Endothelial cell (in vitro differentiated cells): ENCODE results near the gene FBXL7. TPM values are rescaled to one million over a fixed set of nuclear protein-coding genes. Genes with fewer than 3 reads are reported as not detected.
A peak's percentile ranks its signal among the peaks of the same experiment; 100 is the strongest.

ENCODE experiments used
- DNase-seq: peaks from one replicate; pipeline ENCODE4 v3.0.0; 2021; ENCODE audit warnings: low spot score
- H3K27ac Mint-ChIP-seq: one replicate; pipeline ENCODE4 v1.8.0; 2021; ENCODE audit warnings: mixed read lengths, inconsistent platforms; ENCODE audit not compliant: unreplicated experiment
- H3K27me3 Mint-ChIP-seq: one replicate; pipeline ENCODE4 v1.8.0; 2021; ENCODE audit warnings: mild to moderate bottlenecking, moderate library complexity, mixed read lengths, inconsistent platforms; ENCODE audit not compliant: unreplicated experiment
- H3K36me3 Mint-ChIP-seq: one replicate; pipeline ENCODE4 v1.8.0; 2021; ENCODE audit warnings: mild to moderate bottlenecking, low read depth, mixed read lengths, inconsistent platforms; ENCODE audit not compliant: unreplicated experiment
- H3K4me1 Mint-ChIP-seq: one replicate; pipeline ENCODE4 v1.8.0; 2021; ENCODE audit warnings: mild to moderate bottlenecking, mixed read lengths, inconsistent platforms; ENCODE audit not compliant: unreplicated experiment
- H3K4me3 Mint-ChIP-seq: one replicate; pipeline ENCODE4 v1.8.0; 2021; ENCODE audit warnings: mild to moderate bottlenecking, mixed read lengths, inconsistent platforms; ENCODE audit not compliant: unreplicated experiment
- H3K9me3 Mint-ChIP-seq: one replicate; pipeline ENCODE4 v1.8.0; 2021; ENCODE audit warnings: mixed read lengths, inconsistent platforms; ENCODE audit not compliant: unreplicated experiment
- total RNA-seq: library from RNA; stranded (reverse); fragmentation: NEBNext Ultra II Directional; extraction: Animal tissue kit (Norgen Biotek cat#: 25700); gene quantifications from one replicate; pipeline ENCODE4 v1.2.1, GENCODE V29; 2021; ENCODE audit not compliant: unreplicated experiment
- TF ChIP-seq, protein P1 (sequence below): fragments of 200-600 bp; sonication (generic); IDR thresholded peaks from one replicate; pipeline ENCODE4 v1.5.0; 2021; ENCODE audit warnings: antibody characterized with exemption; ENCODE audit not compliant: unreplicated experiment

FBXL7 gene
- total RNA-seq, 1 donor from 2014 or later = 63.8 TPM

DNA sequence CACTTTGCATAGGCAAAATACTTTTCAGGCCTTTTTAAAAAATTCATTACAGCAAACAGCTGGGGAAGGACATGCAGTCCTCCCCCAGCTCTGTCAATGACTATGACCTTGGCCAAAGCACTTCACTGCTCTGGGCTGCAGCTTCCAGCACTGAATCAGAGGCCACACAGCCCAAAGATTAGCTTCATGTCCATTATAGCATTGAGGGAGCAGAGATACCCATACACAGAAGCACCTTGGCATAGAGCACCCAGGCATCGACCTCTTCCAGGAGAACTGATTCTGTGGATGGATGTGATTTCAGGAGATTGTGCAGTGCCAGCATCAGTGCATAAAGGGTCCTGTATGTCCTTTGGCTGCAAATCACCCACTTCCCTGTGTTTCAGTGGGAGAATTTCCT, 437.7 kb downstream of the FBXL7 start:
- peaks cover 10% of the 10 kb centered on the region for H3K27me3 Mint-ChIP-seq
- peaks cover 38% of the 10 kb centered on the region for H3K4me1 Mint-ChIP-seq
- H3K4me3 Mint-ChIP-seq = peak overlapping the region; percentile 5
- H3K36me3 Mint-ChIP-seq = peaks cover 52% of the 10 kb centered on the region
- DNase-seq = no peak
- H3K9me3 Mint-ChIP-seq = no peaks in the 10 kb centered on the region
- TF ChIP-seq, protein P1, sequence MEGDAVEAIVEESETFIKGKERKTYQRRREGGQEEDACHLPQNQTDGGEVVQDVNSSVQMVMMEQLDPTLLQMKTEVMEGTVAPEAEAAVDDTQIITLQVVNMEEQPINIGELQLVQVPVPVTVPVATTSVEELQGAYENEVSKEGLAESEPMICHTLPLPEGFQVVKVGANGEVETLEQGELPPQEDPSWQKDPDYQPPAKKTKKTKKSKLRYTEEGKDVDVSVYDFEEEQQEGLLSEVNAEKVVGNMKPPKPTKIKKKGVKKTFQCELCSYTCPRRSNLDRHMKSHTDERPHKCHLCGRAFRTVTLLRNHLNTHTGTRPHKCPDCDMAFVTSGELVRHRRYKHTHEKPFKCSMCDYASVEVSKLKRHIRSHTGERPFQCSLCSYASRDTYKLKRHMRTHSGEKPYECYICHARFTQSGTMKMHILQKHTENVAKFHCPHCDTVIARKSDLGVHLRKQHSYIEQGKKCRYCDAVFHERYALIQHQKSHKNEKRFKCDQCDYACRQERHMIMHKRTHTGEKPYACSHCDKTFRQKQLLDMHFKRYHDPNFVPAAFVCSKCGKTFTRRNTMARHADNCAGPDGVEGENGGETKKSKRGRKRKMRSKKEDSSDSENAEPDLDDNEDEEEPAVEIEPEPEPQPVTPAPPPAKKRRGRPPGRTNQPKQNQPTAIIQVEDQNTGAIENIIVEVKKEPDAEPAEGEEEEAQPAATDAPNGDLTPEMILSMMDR = no peak
- peak overlapping the region; percentile 14 for H3K27ac Mint-ChIP-seq

DNA sequence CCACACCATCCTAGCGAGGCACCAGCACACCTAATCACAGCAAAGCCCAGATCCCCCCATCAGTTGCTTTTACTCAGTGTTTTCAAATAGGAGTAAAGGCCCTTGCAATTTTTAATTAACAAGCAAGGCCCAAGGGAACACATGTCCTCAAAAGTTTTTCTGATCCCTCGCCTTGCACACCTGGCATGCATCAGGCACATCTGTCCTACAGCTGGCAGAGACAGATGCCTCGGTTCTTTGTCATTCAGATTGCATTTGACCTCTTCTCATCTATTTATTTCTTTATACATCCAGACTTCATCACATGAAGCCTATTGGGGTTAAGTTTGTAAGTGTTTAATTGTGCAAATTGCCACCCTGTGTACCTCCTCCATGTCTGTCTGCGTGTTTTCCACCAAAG, 438.2 kb downstream of the FBXL7 start:
- Mint-ChIP-seq H3K27ac (peak overlapping the region; percentile 14), H3K4me1 (peaks cover 34% of the 10 kb centered on the region), H3K36me3 (peaks cover 52% of the 10 kb centered on the region), H3K9me3 (no peaks in the 10 kb centered on the region), H3K4me3 (peak overlapping the region; percentile 5), H3K27me3 (peaks cover 10% of the 10 kb centered on the region)
- no peak for DNase-seq
- TF ChIP-seq, protein P1 = no peak

DNA sequence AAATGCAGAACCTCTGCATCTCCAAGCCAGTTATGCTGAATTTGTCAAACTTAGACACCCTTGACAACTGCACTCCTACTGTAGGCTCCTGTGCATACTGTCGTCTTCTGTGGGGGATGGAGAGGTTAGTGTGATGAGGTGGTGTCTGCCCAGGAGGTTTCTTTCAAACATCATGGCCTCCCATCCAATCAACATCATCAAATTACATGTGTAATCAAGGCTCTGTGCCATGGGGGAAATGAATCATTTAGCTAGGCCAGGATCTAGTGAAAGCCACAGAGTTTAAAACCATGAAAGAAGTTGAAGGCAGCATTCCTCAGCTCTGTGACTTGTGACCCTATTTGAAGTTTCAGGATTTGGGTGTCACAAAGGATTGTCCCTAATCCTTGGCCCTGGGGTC, 439.0 kb downstream of the FBXL7 start:
- TF ChIP-seq, protein P1 = no peak
- Mint-ChIP-seq H3K4me3 (peak overlapping the region; percentile 40), H3K9me3 (no peaks in the 10 kb centered on the region), H3K36me3 (peaks cover 52% of the 10 kb centered on the region), H3K27ac (no peak overlapping the region), H3K4me1 (peaks cover 29% of the 10 kb centered on the region), H3K27me3 (peaks cover 11% of the 10 kb centered on the region)
- DNase-seq = no peak

GRCh38 chr5:15940905-15941304, 440.9 kb downstream of the FBXL7 start:
- no peak for DNase-seq
- Mint-ChIP-seq H3K4me3 (peak overlapping the region; percentile 30), H3K27ac (peak overlapping the region; percentile 4), H3K27me3 (peaks cover 11% of the 10 kb centered on the region), H3K36me3 (peaks cover 41% of the 10 kb centered on the region), H3K9me3 (no peaks in the 10 kb centered on the region), H3K4me1 (peaks cover 29% of the 10 kb centered on the region)
- TF ChIP-seq, protein P1 = no peak

DNA sequence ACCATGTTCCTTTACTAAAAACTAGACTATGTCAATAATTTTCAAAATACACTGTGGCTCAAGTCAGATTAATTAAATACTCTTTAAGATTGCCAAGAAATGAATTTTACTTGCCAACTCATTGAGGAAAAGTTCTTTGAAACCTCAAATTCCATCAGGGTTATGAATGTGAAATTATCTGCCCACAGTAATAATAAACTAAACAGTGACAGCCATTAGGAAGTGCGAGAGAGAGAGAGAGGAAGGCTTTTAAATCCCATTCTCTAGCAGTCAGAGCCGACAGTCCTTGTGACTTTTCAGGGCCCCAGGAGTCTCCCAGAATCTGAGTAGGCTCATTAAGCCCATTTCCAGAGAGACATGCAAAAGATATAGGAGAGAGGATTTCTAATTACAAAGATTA, 443.5 kb downstream of the FBXL7 start:
- peaks cover 6% of the 10 kb centered on the region for H3K27me3 Mint-ChIP-seq
- no peak overlapping the region for H3K4me3 Mint-ChIP-seq
- DNase-seq = no peak
- H3K27ac Mint-ChIP-seq = no peak overlapping the region
- H3K9me3 Mint-ChIP-seq = no peaks in the 10 kb centered on the region
- TF ChIP-seq, protein P1 = no peak
- peaks cover 14% of the 10 kb centered on the region for H3K4me1 Mint-ChIP-seq
- peaks cover 22% of the 10 kb centered on the region for H3K36me3 Mint-ChIP-seq
